NCI-H1417 treated with DMSO at 0.1 percent for 48 hours (cell line): ENCODE measurements around the gene PDE3B.
"Not testable (repeated sequence)": the region's sequence is repeated elsewhere in the genome, so short reads cannot be mapped to it uniquely, and the experiment has no call there.

Source experiments
- DNase-seq: peaks from one replicate; lab custom pipeline; 2025; lab: John Stamatoyannopoulos, UW

PDE3B gene

DNA sequence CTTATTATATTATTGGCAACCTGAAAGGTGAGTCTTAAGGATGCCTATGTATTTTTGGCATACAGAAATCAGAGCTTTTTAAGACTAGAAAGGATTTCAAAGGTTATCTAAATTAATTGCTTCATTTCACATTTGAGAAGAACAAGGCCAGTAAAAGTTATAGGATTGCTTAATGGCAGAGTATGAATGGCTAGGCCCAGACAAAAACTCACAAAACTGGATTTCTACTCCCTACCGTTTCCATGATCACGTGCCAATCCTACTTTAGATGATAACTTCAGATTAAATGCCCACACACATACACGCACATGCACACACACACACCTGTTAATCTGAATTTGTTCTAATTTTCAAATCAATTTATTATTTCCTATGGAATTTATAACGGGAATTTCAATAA, 1.8 kb upstream of the PDE3B start:
- DNase-seq: no peak

DNA sequence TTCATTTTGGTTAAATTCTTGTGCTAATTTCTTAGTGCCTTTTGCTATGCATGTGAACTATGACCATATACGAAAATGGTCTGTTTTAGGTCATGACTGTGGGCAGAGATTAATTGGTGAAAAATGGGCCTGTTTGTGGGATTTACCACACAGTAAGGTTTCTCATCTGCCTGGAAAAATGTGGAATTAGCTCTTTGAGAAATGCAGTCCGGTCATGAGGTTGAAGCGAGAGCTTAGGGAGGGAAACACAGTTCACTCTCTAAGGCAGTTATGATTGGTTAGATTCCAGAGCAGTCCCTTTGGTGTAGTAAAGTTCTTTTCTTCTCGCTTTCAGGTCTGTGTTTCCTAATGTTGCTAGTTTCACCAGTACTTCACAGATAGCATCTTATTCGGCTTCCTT, 1.2 kb upstream of the PDE3B start:
- DNase-seq: no peak

DNA sequence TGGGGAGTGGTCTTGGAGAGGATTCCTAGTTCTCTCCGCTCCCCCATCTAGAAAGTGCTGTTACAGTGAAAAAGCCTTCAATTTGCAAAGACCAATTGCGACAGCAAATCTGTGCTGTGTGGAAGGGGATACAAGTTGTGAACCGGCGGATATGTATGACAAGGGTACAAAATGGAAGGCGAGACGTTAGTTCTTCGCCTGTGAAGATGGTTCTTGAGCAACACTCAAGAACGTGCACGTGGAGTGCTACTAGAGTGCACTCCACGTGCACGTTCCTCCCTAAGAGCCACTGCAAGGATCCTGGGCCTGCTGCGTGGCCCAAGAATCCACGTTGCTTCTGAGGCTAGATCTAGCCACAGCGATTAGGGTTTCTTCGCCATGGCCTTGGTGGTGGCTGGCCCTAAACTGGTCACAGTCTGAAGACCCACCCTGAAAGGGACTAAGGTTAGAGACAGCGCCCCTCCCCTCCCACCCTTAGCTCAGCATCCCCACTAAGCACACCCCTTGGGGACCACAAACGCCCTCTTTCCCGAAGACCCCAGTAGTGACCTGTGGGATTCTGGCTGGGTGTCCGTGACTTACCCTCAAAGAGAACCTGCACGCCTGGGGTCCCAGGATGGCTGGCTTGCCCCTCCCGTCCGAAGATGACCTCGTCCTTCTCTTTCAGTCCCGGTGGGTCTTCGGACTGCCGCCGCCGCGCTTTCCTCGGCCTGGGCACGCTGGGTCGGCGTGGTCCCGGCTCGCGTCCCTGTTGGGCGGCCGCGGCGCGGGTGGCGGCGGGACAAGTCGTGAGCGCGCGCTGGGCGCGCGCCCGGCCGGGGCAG, 519 bp upstream of the PDE3B start:
- DNase-seq: no peak

DNA sequence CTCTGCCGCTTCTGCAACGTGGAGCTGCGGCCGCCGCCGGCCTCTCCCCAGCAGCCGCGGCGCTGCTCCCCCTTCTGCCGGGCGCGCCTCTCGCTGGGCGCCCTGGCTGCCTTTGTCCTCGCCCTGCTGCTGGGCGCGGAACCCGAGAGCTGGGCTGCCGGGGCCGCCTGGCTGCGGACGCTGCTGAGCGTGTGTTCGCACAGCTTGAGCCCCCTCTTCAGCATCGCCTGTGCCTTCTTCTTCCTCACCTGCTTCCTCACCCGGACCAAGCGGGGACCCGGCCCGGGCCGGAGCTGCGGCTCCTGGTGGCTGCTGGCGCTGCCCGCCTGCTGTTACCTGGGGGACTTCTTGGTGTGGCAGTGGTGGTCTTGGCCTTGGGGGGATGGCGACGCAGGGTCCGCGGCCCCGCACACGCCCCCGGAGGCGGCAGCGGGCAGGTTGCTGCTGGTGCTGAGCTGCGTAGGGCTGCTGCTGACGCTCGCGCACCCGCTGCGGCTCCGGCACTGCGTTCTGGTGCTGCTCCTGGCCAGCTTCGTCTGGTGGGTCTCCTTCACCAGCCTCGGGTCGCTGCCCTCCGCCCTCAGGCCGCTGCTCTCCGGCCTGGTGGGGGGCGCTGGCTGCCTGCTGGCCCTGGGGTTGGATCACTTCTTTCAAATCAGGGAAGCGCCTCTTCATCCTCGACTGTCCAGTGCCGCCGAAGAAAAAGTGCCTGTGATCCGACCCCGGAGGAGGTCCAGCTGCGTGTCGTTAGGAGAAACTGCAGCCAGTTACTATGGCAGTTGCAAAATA, 816 bp downstream of the PDE3B start:
- DNase-seq: no peak

DNA sequence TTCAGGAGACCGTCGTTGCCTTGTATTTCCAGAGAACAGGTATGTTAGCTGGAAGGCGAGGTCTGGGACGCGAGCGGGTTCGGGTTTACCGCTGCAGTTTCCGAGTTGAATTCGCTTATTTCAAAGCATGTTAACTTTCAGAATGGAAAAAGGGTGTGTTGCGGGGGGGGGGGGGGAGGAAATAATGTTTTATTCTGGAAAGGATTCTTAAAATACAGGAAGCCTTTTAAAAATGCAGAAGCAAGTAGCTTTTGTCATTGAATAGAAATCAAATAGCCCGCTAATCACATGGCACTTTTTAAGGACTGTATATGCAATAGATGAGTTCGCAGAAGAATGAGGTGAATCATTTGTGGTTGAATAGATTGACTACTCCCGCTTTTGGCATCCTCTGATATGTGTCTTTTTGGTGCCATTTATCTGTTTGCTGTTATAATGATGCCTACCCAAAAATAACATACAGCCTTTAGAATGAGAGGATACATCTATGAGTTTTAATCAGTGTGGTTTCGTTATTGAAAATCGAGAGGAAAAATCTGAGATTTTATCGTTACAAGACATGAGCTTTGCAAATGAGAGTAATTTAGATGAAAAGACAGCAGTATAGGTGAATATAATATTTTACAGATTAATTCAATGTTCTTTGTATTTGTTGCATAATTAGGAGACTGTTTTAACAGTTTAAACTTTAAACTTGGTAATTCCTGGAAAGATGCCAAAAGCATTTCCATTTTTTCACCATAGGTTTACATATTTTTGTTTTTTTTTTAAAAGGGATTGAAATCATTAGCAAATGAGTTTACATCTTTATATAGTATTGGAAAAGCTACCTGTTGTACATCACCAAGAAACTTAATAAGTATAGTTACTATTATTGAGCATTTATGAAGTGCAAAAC, 1.7 kb downstream of the PDE3B start:
- DNase-seq: no peak

DNA sequence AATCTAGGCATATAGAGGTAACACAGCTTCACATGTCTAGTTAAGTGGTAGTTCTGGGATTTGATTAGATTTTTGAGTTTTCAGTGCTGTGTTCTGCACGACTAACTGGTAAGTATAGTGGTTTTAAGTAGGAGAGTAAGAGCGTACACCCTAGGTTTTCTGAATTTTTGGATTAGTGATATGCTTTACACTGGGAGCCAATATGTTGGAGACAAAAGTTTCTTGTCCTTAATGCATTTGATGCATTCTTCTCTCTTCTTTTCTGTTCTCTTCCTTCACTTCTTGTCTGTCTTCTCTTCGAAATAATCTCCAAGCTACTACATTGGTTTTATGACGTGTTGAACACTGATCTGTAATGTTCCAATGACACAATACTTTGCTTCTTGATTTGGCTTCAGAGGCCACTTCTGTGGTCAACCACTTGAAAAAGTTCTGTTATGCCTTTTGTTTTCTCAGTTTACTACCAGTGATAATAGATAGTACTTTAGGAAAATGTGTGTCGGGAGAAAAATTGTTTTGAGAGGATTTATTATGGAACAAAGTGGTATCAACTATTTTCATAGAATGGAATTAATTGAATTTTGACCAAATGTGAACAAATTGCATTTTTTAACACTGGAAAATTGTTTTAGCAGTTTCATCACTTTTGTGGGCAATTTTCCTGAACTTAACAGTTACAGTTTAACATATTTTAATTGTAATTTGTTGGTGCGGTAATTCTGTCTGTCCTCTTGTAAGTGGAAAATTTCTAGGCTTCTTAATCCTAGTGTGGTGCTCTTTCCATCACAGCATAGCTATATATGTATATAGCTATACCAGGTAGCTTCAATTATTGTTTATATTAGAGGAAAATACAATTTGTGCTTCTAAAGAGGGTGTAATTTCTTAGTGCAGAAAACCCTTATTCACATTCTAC, 2.6 kb downstream of the PDE3B start:
- DNase-seq: no peak

DNA sequence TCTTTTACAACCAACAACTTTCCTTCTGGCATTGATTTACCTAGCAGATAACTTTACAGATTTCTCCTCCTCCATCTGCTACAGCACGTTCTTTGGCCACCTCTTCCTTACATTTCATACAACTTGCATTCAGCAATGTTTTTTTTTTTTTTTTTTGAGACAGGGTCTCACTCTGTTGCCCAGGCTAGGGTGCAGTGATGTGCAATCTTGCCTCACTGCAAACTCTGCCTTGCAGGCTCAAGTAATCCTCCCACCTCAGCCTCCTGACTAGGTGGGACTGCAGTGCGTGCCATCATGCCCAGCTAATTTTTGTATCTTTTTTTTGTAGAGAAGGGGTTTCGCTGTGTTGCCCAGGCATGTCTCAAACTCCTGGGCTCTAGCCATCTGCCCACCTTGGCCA, 6.5 kb downstream of the PDE3B start:
- DNase-seq: no peak

DNA sequence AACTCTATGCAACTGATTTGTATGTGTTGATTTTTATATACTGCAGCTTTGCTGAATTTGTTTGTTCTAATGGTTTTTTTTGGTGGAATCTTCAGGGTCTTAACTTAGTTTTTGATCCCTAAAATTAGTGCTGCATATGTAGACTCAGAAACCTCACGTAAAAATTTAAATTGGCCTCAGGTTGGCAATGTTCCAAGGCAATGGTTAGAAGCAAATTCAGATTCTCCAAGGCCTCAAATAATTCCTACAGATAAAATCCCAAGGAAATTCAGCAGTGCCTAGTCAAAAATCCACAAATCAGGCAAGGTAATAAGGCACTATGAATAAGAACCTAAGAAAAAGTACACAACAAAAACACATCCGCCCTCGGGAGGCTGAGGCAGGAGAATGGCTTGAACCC, 9.5 kb downstream of the PDE3B start:
- DNase-seq: no peak

DNA sequence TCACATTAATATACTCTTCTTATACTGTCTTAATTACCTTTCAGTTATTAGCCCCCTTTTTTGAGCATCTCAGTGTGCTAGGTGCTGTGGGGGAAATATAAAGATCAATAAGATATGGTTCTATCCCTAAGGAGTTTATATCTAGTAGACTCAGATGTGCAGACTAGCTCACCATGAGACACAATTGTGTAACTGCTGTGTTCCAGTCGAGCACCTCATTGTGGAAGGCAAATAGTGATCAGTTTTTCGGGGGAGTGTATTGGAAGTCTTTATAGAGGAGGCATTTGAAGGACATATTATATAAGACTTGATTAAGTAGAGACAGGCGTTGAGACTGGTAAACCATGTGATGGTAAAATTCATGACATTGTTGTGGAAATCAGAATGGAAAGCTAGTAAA, 11.8 kb downstream of the PDE3B start:
- no peak for DNase-seq

DNA sequence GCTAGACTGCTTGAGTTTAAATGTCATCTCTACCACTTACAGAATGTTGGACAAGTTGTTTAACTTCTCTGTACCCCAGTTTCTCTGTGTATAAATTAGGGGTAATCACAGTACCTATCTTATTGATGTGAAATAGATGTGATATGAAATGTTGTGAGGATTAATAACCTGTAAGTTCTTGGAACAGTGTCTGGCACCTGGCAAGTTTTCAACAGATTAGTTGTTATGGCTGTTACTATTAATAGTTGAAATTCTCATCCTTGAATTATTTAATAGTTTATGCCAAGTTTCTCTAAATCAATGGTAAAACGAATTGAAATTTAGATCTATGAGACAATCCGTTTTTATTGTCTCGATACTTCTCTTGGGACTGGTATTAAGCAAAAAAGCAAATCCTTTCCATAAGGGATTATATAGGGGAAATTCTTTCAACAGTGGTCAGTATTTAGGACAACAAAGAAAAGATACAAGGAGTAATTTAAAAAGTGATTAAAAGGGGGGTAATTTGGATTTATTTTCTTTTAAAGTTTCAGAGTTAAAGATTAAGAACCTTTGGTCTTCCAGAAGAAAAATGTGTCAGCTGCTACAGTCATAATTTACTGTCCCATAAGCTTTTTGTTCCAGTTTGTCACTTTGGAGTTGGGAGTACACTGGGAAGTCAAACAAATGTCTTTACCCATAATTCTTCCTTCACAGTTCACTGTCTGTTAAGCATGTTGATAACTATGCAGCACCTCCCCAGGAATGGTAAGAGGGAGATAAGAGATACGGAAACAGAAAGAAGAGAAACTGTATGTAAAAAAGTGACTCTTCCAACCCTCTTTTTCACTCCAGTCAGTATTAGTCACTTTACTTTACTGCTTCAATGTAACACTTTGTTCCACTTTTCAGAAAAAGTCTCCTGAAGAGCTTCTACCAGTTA, 13.2 kb downstream of the PDE3B start:
- DNase-seq: no peak

DNA sequence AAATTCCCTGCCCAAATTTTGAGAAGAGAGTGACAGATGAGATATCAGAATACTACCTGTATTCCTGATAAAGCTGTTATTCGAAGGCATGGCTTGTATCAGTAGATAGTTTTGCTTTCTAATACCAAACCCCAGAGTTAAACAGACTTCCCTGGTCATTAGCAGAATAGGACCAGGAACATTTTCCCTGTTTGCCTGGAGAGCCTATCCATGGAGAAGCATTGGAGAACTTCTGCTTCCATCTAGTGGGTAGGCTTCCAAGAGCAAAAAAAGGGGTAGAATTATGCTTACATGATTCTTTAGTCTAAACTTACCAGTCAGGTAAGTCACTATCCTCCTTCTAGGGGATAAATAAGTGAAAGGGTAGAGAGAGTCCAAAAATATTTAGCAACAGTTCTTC, 14.2 kb downstream of the PDE3B start:
- DNase-seq: no peak

DNA sequence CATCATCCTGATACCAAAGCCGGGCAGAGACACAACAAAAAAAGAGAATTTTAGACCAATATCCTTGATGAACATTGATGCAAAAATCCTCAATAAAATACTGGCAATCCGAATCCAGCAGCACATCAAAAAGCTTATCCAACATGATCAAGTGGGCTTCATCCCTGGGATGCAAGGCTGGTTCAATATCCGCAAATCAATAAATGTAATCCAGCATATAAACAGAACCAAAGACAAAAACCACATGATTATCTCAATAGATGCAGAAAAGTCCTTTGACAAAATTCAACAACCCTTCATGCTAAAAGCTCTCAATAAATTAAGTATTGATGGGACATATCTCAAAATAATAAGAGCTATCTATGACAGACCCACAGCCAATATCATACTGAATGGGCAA, 21.3 kb downstream of the PDE3B start:
- DNase-seq: not testable (repeated sequence)

DNA sequence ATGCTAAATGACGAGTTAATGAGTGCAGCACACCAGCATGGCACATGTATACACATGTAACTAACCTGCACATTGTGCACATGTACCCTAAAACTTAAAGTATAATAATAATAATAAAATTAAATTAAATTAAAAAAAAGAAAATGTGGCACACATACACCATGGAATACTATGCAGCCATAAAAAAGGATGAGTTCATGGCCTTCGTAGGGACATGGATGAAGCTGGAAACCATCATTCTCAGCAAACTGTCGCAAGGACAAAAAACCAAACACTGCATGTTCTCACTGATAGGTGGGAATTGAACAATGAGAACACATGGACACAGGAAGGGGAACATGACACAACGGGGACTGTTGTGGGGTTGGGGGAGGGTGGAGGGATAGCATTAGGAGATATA, 23.7 kb downstream of the PDE3B start:
- DNase-seq: not testable (repeated sequence)

DNA sequence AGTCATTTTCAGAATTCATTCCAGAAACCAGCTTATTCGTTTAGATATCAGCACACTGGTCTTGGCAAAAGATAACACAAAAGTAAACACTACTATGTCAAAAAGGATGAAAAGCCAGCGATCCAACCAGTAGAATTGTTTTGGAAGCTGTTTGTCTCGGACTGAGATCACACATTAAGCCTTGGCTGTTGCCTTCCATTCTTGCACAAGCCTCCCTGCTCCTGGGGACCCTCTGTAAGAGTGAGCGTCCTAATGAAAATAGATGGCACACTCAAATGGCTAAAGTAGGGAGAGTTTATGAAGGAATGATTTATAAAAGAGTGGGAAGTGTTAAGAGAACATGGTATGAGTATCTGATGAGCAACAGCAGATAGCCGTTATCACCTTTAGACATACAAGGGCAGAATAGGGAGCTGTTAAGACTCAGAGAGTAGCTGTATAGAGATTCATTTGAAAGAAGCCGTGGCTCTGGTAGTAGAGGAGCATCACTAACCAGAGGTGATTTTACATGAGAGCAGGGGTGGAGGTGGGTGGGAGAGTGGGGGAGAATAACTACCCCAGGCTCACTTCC, 25.2 kb downstream of the PDE3B start:
- DNase-seq: no peak

DNA sequence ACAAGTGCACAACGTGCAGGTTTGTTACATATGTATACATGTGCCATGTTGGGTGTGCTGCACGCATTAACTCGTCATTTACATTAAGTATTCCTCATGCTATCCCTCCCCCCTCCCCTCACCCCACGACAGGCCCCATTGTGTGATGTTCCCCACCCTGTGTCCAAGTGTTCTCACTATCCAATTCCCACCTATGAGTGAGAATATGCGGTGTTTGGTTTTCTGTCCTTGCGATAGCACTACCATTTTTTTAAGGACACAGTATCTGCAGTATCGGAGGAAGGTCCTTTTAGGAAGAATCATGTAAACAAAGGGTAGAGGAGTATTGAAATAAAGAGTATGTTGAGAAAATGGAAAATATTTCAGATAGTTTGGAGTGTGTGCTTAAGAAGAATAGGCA, 25.9 kb downstream of the PDE3B start:
- no peak for DNase-seq

DNA sequence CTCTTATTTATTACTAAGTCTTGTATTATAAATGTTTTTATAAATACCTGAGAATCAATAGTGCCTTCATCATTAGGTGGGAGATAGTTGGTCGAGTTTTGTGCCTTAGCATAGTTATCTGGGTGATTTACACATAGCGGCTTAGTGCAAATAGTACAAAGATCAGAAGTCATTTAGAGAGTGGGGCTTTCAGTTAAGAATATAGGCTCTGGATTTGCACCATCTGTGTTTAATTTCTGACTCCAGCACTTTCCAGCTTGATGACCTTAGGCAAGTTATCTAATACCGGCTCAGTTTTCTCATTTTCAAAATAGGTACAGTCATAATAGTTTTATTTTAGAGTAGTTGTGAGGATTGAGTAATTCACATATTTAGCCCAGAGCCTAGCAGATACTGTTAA, 26.4 kb downstream of the PDE3B start:
- no peak for DNase-seq

DNA sequence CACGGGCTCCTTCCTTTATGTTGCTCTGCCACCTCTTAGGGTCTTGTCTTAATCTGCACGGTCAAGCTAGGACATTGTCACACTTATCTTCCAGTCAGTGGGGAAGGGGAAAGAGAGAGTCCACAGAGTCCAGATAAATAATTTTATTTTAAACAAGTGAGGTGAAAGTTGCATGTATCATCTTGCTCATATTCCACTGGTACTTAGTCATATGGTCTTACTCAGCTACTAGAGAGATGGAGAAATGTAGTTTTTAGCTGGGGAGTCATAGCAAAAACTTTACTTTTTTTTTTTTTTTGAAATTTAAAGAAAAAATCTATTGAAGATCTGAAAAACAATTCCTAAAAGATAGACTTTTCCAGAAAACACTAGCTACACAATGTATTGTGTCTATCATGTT, 29.0 kb downstream of the PDE3B start:
- no peak for DNase-seq

DNA sequence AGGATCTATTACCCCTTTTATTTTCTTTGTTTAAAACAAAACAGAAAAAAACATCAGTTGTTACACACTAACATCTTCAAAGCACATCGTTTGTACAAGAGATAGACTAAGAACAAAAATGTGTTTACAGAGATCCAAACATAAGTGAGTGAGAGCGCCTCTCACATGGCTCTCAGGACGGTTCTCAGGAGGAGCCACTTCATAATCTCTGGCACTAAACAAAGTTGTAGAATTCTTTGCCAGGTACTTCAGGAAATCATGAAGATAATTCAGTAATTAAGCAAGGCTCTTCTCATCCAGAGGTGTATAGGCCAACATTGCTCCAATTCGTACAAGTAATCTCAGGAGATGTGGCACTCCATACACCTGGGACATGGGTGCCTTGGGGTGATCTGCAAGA, 29.8 kb downstream of the PDE3B start:
- DNase-seq: no peak

DNA sequence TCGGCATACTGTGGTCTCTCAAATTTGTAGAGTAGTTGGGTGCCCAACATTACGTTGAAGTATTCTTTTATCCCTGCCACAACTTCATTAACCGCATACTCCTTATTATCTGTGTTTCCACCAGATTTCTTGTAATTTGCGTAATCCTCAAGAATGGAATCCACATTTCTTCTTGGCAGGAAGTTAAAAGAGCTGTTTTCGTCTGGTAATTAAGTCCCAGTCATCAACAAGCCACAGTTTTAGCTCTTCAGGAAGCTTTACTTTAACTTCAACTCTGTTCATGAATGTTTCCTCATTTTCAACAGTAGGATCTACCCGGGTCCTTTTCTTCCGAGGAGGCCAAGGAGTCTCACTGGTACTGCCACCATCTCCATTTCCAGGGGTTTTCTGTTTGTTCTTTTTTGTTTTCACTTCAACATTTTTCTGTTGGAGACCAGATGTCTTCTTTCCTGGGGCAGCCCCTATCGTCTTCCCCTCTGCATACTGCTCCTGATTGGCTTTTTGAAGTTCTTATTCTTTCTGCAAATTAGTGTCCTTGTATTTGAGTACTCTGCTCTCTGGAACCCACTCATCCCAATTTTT, 30.3 kb downstream of the PDE3B start:
- DNase-seq: no peak

DNA sequence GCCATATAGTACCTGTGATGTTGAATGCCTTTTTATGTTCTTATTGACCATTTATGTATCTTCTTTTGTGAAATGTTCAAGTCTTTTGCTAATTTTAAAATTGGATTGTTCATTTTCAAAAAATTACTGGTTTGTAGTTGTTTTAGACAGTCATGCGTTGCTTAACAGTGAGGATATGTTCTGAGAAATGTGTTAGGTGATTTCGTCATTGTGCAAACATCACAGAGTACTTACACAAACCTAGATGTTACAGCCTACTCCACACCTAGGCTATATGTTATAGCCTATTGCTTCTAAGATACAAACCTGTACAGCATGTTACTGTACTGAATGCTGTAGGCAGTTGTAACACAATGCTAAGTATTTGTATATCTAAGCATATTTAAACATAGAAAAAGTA, 32.5 kb downstream of the PDE3B start:
- DNase-seq: no peak
